ENCODE results near the gene CRLF3.
"Not testable (repeated sequence)": the region's sequence is repeated elsewhere in the genome, so short reads cannot be mapped to it uniquely, and the experiment has no call there.

The CRLF3 gene

GRCh38 chr17:30824356-30825145 lies at the start of gene CRLF3:
CRLF3 (minus strand) TSS chr17:30824692; CDS start chr17:30824651, 41 bp downstream.
- peak; percentile 78 for DNase-seq

DNA sequence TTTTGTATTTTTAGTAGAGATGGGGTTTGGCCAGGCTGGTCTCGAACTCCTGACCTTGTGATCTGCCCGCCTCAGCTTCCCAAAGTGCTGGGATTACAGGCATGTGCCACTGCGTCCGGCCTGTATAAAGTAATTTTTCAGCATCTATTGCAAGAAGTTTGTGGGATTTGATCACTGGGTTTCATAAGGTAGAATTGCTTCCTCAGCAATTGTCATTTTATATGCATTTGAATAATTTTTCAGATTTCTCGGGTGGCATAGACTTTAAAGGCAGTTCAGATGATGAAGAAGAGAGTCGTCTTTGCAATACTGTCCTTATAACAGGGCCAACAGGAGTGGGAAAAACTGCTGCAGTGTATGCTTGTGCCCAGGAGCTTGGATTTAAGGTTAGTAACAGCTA lies 44.5 kb upstream of the CRLF3 start:
- no peak for DNase-seq

GRCh38 chr17:30864636-30865035 lies 40.1 kb upstream of the CRLF3 start:
- DNase-seq = no peak

DNA sequence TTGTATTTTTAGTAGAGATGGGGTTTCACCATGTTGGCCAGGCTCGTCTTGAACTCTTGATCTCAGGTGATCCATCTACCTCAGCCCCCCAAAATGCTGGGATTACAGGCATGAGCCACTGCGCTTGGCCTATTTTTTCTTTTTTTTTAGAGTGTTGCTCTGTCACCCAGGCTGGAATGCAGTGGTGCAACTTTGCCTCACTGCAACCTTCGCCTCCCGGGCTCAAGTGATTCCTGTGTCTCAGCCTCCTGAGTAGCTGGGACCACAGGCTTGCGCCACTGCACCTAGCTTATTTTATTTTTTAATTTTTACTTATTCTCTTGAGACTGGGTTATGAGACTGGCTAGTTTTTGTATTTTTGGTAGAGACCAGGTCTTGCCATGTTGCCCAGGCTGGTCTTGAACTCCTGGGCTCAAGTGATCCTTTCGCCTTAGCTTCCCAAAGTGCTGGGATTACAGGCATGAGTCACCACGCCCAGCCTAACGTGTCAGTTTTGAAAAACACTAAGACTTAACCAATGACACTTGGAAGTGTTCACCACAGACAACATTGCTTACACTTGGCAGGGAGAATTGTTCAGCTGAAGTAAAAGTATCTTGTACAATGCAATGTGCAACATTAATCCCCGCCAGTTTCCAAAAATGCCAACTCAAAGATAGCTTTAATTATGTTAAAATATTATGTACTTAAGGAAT lies 34.2 kb upstream of the CRLF3 start:
- no peak for DNase-seq

GRCh38 chr17:30854146-30854545 lies 29.7 kb upstream of the CRLF3 start:
- DNase-seq = no peak

DNA sequence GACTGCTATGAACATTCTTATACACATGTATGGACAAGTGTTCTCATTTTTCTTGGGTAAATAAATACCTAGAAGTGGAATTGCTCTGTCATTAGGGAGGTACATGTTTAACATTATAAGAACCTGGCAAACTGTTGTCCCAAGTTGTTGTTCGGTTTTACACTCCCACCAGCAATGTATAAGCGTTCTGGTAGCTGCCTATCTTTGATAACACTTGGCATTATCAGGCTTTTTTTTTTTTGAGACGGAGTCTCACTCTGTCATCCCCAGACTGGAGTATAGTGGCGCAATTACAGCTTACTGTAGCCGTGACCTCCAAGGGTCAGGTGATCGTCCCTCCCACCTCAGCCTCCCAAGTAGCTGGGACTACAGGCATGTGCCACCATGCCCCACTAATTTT lies 23.5 kb upstream of the CRLF3 start:
- DNase-seq = no peak

- no peak for DNase-seq
Measured at GRCh38 chr17:30840771-30841170, 16.3 kb upstream of the CRLF3 start.

- no peak for DNase-seq
Measured at GRCh38 chr17:30838202-30838807, 13.8 kb upstream of the CRLF3 start.

DNA sequence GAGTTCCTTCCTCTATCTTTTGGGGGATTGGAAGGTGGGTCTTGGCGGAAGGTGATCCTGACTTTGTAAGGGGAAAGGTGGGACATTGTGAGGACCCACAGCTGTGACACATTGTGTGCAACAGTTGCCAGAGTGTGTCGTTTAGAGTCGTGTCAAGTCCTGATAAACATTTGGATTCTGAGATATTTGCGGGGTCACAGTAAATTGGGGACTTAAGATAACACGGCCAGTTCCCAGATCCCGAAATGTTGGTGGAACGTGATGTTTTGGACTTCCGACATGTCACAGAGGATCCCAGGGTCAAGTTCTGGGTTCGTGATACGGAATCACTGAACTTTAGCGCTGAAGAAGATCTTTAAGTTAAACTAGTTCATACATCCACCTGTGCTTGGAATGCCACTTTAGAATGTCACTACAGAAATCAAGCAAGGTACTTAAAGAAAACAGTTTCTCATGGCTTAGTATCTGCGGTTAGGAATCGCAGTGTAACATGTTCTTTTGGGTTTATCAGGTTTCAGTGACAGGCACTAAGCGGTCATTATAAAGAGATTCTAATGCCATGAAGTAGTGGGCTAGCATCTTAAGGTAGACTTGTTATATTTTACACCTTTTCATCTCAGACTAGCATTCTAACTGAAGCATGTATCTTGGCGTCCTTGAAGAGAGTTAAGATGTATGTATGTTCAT lies 8.1 kb upstream of the CRLF3 start:
- no peak for DNase-seq

GRCh38 chr17:30831663-30832437 lies 7.4 kb upstream of the CRLF3 start, which contains the start of gene ATAD5:
ATAD5 (plus strand) TSS chr17:30831966; CDS start chr17:30832348, 382 bp downstream.
- DNase-seq = peak; percentile 85

- DNase-seq = no peak
Measured at GRCh38 chr17:30831257-30831656, 6.8 kb upstream of the CRLF3 start.

DNA sequence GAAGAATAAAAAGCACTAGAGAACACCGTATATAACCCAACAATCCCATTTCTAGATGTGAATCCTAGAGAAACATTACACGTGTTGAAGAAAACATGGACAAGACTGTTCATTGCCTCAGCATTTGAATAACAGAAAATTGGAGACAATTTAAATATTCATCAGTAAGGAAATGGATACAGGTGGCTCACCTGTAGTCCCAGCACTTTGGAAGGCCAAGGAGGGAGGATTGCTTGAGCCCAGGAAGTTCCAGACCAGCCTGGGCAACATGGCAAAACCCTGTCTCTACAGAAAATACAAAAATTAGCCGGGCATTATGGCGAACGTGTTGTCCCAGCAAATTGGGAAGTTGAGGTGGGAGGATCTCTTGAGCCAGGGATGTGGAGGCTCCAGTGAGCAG lies 4.5 kb upstream of the CRLF3 start:
- DNase-seq = no peak

DNA sequence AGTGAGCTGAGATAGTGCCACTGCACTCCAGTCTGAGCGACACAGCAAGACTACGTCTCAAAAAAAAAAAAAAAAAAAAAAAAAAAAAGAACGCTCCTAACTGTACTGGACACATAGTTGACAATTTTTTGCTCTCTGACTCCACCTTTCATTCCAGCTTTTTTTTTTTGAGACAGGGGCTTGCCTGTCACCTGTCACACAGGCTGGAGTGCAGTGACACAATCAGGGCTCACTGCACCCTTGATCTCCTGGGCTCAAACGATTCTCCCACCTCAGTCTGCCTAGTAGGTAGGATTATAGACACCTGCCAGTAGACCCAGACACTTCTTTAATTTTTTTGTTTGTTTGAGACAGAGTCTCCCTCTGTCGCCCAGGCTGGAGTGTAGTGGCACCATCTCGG lies 2.6 kb upstream of the CRLF3 start:
- no peak for DNase-seq

- DNase-seq = peak; percentile 23
Measured at GRCh38 chr17:30824002-30824355, 513 bp downstream of the CRLF3 start.

DNA sequence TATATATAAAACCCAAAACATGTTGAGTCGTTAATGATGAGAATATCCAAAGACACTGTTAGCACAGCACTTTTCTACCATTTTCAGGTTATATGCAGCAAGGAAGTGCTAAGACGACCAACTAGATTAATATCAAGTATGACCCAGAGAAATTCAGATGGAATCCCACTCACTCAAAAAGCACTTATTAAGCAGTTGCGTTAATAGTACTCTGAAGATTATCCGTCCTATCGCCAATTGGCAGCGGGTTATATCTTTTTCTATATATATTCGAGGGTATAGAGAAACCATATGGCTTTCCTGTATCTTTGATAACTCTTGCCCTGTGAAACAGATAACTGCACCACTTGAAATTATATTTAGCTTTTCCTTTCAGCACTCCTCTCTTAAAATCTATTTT lies 1.1 kb downstream of the CRLF3 start:
- no peak for DNase-seq

DNA sequence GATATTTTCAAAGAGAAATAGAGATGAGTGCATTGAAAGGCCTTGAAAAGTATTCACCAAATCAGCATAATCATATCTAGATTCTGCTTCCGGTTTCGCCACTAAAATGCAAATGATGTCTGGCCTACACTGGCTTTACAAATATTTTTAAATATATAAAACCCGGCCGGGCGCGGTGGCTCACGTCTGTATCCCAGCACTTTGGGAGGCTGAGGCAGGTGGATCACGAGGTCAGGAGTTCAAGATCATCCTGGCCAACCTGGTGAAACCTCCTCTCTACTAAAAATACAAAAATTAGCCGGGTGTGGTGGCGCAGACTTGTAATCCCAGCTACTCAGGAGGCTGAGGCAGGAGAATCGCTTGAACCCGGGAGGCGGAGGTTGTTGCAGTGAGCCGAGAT lies 1.6 kb downstream of the CRLF3 start:
- not testable (repeated sequence) for DNase-seq

DNA sequence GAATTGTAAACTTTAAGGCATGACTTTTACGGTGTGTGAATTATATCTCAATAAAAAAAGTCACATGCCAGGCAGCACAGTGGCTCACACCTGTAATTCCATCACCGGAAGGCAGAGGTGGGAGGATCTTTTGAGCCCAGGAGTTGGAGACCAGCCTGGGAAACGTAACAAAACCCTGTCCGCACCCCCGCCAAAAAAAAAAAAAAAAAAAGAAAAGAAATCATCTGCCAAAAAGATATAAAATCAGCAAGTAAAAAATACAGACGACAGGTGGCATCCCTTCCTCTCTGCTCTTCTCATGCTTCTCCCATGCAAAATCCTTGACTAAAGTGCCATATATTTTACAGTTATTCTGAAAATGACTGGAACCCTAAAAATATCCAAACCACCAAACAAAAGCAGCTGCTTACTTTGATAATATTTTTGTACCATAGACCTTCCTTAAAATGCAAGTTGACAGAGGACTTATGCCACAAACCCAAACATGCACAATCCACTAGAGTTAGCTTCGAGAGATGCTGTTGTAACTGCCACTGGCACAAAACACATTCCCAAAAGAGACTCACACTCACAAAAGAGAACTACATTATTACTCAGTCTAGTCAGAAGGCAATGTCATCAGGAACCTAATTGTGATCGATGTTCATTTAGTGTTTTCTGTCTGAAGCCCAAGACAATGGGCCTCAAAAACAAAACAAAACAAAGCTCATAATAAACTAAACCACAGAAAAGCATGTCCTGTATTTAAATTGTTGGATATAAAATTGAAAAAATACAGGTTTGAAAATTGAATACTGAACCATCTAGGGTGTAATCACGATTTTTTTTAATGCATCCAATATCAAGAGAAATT lies 2.4 kb downstream of the CRLF3 start:
- no peak for DNase-seq

DNA sequence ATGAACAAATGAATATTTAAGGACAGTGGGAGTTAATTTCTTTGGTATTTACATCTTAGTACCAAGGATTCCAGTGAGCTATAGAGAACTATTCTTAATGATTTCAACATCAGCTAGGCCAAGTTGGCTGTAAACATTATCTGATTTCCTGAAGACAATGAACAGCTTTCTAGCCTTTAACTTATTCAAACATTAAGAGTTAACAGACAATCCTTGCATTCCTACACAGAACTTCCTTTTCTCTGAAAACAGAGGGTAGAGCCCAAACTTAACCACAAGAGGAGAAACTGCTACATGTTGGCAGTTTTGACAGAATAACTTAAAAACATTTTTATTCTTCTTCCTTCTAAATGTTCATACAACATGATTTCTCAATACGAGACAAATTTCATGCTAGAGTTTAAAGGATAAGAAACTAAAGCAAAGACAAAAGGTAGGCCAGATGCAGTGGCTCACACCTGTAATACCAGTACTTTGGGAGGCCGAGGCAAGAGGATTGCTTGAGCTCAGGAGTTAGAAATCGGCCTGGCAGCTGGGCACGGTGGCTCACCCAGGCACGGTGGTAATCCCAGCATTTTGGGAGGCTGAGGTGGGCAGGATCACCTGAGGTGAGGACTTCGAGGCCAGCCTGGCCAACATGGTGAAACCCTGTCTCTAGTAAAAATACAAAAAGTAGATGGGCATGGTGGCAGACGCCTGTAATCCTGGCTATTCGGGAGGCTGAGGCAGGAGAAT lies 4.4 kb downstream of the CRLF3 start:
- DNase-seq = no peak

GRCh38 chr17:30816165-30816564 lies 8.3 kb downstream of the CRLF3 start:
- DNase-seq = no peak

DNA sequence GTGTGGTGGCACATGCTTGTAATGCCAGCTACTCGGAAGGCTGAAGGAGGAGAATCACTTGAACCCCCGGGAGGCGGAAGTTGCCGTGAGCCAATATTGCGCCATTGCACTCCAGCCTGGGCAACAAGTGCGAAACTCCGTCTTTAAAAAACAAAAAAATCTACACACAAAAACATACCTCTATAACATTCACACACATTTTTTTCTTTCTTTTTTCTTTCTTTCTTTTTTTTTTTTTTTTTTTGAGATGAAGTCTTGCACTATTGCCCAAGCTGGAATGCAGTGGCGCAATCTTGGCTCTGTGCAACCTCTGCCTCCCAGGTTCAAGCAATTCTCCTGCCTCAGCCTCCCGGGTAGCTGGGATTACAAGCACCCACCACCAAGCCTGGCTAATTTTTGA lies 9.6 kb downstream of the CRLF3 start:
- DNase-seq = not testable (repeated sequence)

DNA sequence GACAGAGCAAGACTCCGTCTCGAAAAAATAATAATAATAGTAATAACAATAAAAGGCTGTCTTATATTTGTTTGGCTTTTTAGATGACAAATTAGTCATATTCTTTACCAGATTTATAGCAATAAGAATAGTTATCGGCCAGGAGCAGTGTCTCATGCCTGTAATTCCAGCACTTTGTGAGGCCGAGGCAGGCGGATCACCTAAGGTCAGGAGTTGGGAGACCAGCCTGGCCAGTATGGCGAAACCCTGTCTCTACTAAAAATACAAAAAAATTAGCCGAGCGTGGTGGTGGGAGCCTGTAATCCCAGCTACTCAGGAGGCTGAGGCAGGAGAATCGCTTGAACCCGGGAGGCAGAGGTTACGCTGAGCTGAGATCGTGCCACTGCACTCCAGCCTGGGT lies 10.3 kb downstream of the CRLF3 start:
- not testable (repeated sequence) for DNase-seq

All from activated T-cell treated with anti-CD3 and anti-CD28 coated beads for 4 hours (primary cell).